ENCODE results near the gene PRKD2.

DNA sequence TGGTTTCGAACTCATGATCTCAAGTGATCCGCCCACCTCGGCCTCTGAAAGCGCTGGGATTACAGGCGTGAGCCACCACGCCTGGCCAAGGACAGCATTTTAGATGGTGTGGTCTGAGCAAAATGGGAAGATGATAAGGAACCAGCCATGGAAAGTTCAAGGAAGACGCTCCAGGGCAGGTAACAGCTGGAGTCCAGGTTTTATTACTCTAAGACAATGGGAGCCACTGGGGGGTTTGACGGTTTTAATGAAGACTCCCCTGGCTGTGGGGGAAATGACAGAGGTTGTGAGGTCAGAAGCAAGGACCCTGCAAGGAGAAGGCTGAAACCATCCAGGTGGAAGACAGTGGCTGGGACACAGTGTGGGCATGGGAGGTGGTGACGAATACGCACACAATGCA lies 20.9 kb downstream of the PRKD2 start:
- TF ChIP-seq, protein P1, sequence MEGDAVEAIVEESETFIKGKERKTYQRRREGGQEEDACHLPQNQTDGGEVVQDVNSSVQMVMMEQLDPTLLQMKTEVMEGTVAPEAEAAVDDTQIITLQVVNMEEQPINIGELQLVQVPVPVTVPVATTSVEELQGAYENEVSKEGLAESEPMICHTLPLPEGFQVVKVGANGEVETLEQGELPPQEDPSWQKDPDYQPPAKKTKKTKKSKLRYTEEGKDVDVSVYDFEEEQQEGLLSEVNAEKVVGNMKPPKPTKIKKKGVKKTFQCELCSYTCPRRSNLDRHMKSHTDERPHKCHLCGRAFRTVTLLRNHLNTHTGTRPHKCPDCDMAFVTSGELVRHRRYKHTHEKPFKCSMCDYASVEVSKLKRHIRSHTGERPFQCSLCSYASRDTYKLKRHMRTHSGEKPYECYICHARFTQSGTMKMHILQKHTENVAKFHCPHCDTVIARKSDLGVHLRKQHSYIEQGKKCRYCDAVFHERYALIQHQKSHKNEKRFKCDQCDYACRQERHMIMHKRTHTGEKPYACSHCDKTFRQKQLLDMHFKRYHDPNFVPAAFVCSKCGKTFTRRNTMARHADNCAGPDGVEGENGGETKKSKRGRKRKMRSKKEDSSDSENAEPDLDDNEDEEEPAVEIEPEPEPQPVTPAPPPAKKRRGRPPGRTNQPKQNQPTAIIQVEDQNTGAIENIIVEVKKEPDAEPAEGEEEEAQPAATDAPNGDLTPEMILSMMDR (IDR thresholded peaks at IDR 0.05) = no peak
- TF ChIP-seq POLR2A (IDR thresholded peaks at IDR 0.05) = no peak
- TF ChIP-seq POLR2AphosphoS5 (IDR thresholded peaks at IDR 0.05) = no peak
